ENCODE results near the gene LIMCH1. TPM values are rescaled to one million over a fixed set of nuclear protein-coding genes. Genes with fewer than 3 reads are reported as not detected.
A peak's percentile ranks its signal among the peaks of the same experiment; 100 is the strongest.

LIMCH1 gene
- total and polyA plus RNA-seq, 2 donors from 2014 or later: 19.9 to 83.9 TPM

GRCh38 chr4:41541687-41542094, 3.7 kb downstream of the LIMCH1 start:
- Histone ChIP-seq H3K4me1 (ENCODE audit: control insufficient read depth in 2 of 3, insufficient read depth in 2 of 3, low read depth in 1 of 3, low read length in 3 of 3) (peaks cover 2 to 28% (median 17%) of the 10 kb centered on the region in 3 donors), H3K9ac (ENCODE audit: low read length in 3 of 3) (no peak overlapping the region), H3K27me3 (ENCODE audit: control insufficient read depth, insufficient read depth, low read length) (no peaks in the 10 kb centered on the region), H3K4me3 (ENCODE audit: low read length in 3 of 3) (no peak overlapping the region), H3K9me3 (ENCODE audit: control insufficient read depth in 2 of 3, insufficient read depth in 1 of 3, low read length in 3 of 3) (no peaks in the 10 kb centered on the region), H3K27ac (ENCODE audit: low read depth in 2 of 2, low read length in 2 of 2) (no peak overlapping the region), H3K36me3 (ENCODE audit: control insufficient read depth in 2 of 3, insufficient read depth in 3 of 3, low read length in 3 of 3) (no peaks in the 10 kb centered on the region)
- intact Hi-C loops (cut with DNase I): no loop called here
- DNase-seq (peak in 1 of 5 donors; percentile 40), FAIRE-seq (no peak)
- TF ChIP-seq CTCF (IDR thresholded peaks at IDR 0.05; ENCODE audit: borderline replicate concordance, extremely low read depth, insufficient read depth): no peak

GRCh38 chr4:41542526-41543275, 4.7 kb downstream of the LIMCH1 start:
- H3K27me3 ChIP-seq (ENCODE audit: control insufficient read depth, insufficient read depth, low read length): no peaks in the 10 kb centered on the region
- intact Hi-C loops (cut with DNase I): no loop called here
- H3K9me3 ChIP-seq (ENCODE audit: control insufficient read depth in 2 of 3, insufficient read depth in 1 of 3, low read length in 3 of 3): no peaks in the 10 kb centered on the region
- no peaks in the 10 kb centered on the region for H3K36me3 ChIP-seq (ENCODE audit: control insufficient read depth in 2 of 3, insufficient read depth in 3 of 3, low read length in 3 of 3)
- H3K27ac ChIP-seq (ENCODE audit: low read depth in 2 of 2, low read length in 2 of 2): no peak overlapping the region
- DNase-seq (no peak), FAIRE-seq (no peak)
- no peak for TF ChIP-seq CTCF (IDR thresholded peaks at IDR 0.05; ENCODE audit: borderline replicate concordance, extremely low read depth, insufficient read depth)
- H3K4me1 ChIP-seq (ENCODE audit: control insufficient read depth in 2 of 3, insufficient read depth in 2 of 3, low read depth in 1 of 3, low read length in 3 of 3): peaks cover 2 to 31% (median 17%) of the 10 kb centered on the region in 3 donors
- no peak overlapping the region for H3K9ac ChIP-seq (ENCODE audit: low read length in 3 of 3)
- H3K4me3 ChIP-seq (ENCODE audit: low read length in 3 of 3): no peak overlapping the region

- intact Hi-C loops (cut with DNase I): no loop called here
- no peaks in the 10 kb centered on the region for H3K36me3 ChIP-seq (ENCODE audit: control insufficient read depth in 2 of 3, insufficient read depth in 3 of 3, low read length in 3 of 3)
- peak overlapping the region in 1 of 2 donors; percentile 43 for H3K27ac ChIP-seq (ENCODE audit: low read depth in 2 of 2, low read length in 2 of 2)
- peaks cover 0 to 25% (median 13%) of the 10 kb centered on the region in 3 donors for H3K4me1 ChIP-seq (ENCODE audit: control insufficient read depth in 2 of 3, insufficient read depth in 2 of 3, low read depth in 1 of 3, low read length in 3 of 3)
- no peaks in the 10 kb centered on the region for H3K27me3 ChIP-seq (ENCODE audit: control insufficient read depth, insufficient read depth, low read length)
- FAIRE-seq (no peak), DNase-seq (no peak)
- H3K9ac ChIP-seq (ENCODE audit: low read length in 3 of 3): no peak overlapping the region
- no peaks in the 10 kb centered on the region for H3K9me3 ChIP-seq (ENCODE audit: control insufficient read depth in 2 of 3, insufficient read depth in 1 of 3, low read length in 3 of 3)
- no peak for TF ChIP-seq CTCF (IDR thresholded peaks at IDR 0.05; ENCODE audit: borderline replicate concordance, extremely low read depth, insufficient read depth)
- H3K4me3 ChIP-seq (ENCODE audit: low read length in 3 of 3): no peak overlapping the region
Observed at GRCh38 chr4:41545238-41545637, 7.3 kb downstream of the LIMCH1 start.
